RWPE2 (cell line): ENCODE results near the gene FAM167B.

Source experiments
- ATAC-seq: fragments of 200-7000 bp; cut with Tn5 transposase; 3 replicates; pipeline ENCODE4 v1.9.1; 2021; ENCODE audit warnings: low read depth
- DNase-seq: peaks from one replicate; pipeline ENCODE4 v3.0.0-alpha.2; 2020; ENCODE audit warnings: low spot score
- H3K27ac ChIP-seq: fragments of 450-650 bp; 2 replicates; pipeline ENCODE4 v1.5.1; 2017; ENCODE audit warnings: mild to moderate bottlenecking; ENCODE audit not compliant: poor library complexity, severe bottlenecking
- H3K27me3 ChIP-seq: fragments of 250-450 bp; sonication (Bioruptor Pico); 2 replicates; pipeline ENCODE4 v1.5.1; 2021; ENCODE audit warnings: mild to moderate bottlenecking, moderate library complexity; ENCODE audit not compliant: insufficient read depth, poor library complexity, severe bottlenecking
- H3K36me3 ChIP-seq: fragments of 250-450 bp; sonication (Bioruptor Pico); 2 replicates; pipeline ENCODE4 v1.5.1; 2020; ENCODE audit warnings: low read depth, mild to moderate bottlenecking, moderate library complexity
- H3K4me1 ChIP-seq: fragments of 250-450 bp; sonication (Bioruptor Pico); 2 replicates; pipeline ENCODE4 v1.5.1; 2021; ENCODE audit warnings: mild to moderate bottlenecking, moderate library complexity; ENCODE audit not compliant: insufficient read depth, poor library complexity, severe bottlenecking
- H3K4me3 ChIP-seq: fragments of 250-450 bp; sonication (Bioruptor Pico); 2 replicates; pipeline ENCODE4 v1.5.1; 2021; ENCODE audit warnings: mild to moderate bottlenecking, moderate library complexity; ENCODE audit not compliant: severe bottlenecking
- H3K9me3 ChIP-seq: fragments of 250-450 bp; sonication (Bioruptor Pico); 2 replicates; pipeline ENCODE4 v1.5.1; 2021; ENCODE audit warnings: mild to moderate bottlenecking, moderate library complexity; ENCODE audit not compliant: severe bottlenecking
- TF ChIP-seq, protein P1 (sequence below): fragments of 450-650 bp; IDR thresholded peaks from one replicate; pipeline ENCODE4 v1.5.1; 2017; ENCODE audit warnings: mild to moderate bottlenecking, moderate library complexity; ENCODE audit not compliant: poor library complexity, severe bottlenecking

FAM167B gene

DNA sequence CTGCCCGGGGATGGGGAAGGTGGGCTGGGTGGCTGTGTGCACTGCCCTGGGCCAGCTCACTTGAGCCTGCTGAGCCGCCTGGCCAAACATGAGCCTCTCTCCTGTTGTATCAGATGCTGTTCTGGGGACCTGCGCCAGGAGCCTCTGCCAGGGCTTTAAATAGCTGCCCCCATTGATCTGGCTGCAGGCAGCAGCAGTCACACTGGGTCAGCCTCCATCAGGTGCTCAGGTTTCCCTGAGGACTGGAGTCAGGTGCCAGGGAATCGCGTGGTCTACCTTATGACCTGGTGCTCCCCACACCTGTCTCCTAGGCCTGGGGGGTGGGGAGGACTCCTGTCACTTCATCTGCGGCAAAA lies 47.3 kb upstream of the FAM167B start:
- H3K4me1 ChIP-seq = no peaks in the 10 kb centered on the region

DNA sequence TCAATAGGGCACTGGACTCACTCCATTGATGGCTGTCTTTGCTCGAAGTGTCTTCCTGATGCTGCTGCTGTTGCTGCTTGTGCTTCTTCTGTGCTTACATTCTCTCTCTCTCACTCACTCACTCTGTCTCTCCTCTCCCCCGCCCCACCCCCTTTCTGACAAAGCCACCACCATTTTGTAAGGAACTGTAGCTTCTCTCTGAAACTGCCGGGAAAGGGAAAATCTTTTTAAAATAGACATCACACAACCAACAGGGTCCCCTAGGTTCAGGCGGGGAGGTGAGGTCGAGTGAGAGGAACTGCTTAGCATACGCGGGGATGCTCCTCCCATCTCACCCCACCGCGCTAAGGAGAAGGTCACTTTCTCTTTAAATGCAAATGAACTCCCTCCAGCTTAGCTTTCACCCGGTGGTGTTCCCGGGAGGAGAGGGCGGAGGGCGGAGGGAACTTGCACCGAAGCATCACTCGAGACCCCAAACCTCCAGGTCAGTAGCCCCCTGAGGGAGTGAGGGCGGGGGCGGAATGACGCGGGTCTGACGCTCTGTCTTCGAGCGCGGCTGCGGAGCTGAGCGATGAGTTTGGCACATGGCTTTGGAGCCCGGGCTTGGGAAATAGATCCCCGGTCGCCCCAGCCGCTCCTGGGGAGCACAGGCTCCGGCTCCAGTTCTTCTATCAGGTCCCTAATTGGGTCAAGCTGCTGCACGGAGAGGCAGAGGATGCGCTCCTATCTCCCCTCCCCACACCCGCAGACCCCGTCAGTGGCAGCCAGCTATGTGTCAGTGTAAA lies 46.6 kb upstream of the FAM167B start, which contains the start of gene CCDC28B:
Gene CCDC28B (plus strand): TSS at position 370 of the 785 bp plus-strand sequence. CDS start 1,341 bp downstream, outside the sequence.
- TF ChIP-seq, protein P1, sequence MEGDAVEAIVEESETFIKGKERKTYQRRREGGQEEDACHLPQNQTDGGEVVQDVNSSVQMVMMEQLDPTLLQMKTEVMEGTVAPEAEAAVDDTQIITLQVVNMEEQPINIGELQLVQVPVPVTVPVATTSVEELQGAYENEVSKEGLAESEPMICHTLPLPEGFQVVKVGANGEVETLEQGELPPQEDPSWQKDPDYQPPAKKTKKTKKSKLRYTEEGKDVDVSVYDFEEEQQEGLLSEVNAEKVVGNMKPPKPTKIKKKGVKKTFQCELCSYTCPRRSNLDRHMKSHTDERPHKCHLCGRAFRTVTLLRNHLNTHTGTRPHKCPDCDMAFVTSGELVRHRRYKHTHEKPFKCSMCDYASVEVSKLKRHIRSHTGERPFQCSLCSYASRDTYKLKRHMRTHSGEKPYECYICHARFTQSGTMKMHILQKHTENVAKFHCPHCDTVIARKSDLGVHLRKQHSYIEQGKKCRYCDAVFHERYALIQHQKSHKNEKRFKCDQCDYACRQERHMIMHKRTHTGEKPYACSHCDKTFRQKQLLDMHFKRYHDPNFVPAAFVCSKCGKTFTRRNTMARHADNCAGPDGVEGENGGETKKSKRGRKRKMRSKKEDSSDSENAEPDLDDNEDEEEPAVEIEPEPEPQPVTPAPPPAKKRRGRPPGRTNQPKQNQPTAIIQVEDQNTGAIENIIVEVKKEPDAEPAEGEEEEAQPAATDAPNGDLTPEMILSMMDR = no peak
- H3K36me3 ChIP-seq = peaks cover 17% of the 10 kb centered on the region
- H3K9me3 ChIP-seq = no peaks in the 10 kb centered on the region
- DNase-seq = no peak
- peak within 1 kb of the TSS; percentile 41 for H3K4me3 ChIP-seq
- H3K27ac ChIP-seq = peak within 1 kb of the TSS; percentile 18
- H3K4me1 ChIP-seq = no peaks in the 10 kb centered on the region
- no peaks in the 10 kb centered on the region for H3K27me3 ChIP-seq
- ATAC-seq = peak; percentile 26

More for the DNA sequence above, 47.3 kb upstream of the FAM167B start:
- peak overlapping the region; percentile 18 for H3K27ac ChIP-seq
- TF ChIP-seq, protein P1 = no peak
- no peaks in the 10 kb centered on the region for H3K27me3 ChIP-seq
- peaks cover 23% of the 10 kb centered on the region for H3K36me3 ChIP-seq
- DNase-seq (no peak), ATAC-seq (no peak; the same call in 2 of the 3 replicates)
- H3K4me3 ChIP-seq = no peak overlapping the region
- no peaks in the 10 kb centered on the region for H3K9me3 ChIP-seq

DNA sequence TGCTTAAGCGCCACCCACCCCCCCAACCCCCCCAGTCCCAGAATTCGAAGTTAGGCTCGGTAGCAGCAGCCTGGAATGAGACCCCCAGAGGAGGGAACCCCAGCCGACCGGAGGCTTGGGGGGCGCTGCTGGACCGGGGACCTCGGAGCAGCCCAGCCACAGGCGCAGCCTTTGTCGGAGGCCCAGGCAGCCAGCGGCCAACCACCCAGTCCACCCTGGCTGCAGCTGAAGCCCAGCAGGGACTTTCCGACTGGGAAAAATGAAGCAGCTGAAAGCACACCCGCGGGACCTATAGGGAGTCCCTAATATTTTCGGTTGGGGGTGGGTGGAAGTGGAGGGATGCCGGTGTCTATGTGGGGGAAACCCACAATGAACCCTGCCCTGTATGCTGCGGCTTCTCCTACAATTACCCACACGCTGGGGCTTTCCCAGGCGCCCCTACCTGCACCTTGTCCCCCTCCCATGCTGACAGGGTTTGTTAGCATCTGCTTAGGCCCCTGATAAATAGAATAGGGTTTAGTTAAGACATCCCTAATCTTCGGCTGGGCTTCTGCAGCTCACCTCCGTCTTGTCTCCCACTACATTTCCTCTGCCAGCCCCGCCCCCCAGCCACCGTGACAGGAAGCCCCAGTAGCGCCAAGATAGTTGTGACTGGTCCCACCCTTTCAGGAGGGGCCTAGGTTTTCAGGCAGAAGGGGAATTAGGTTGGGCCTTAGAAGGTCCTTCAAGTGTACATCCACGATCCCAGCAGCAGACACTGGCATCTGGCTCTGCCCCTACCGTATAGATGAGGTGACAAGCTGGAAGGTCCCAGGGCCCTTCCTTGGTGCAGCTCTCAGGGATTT lies 45.8 kb upstream of the FAM167B start:
- Histone ChIP-seq H3K4me1 (no peaks in the 10 kb centered on the region), H3K9me3 (no peaks in the 10 kb centered on the region), H3K27ac (peak overlapping the region; percentile 18), H3K27me3 (no peaks in the 10 kb centered on the region), H3K4me3 (peak overlapping the region; percentile 41), H3K36me3 (peaks cover 14% of the 10 kb centered on the region)
- DNase-seq (no peak), ATAC-seq (peak; percentile 19; the same call in 1 of the 3 replicates)
- TF ChIP-seq, protein P1 = no peak

DNA sequence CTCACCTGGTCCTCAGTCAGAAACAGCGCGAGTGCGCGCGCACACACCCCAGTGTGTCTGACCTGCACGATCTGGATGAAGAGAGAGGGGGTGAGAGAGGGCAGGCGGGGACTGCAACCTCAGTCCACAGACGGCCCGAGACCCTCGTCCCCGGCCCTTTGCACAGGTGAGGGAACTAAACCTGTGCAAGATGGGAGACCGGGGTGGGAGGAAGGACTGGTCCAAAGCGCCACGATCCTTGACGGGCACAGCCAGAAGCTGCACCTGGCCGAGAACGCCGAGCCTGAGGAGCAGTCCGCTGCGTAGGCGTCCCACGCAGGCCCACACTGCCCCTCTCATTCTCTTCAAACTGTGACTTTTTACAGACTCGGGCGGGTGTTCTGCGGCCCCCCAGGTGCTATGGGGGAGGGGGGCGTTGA lies 42.1 kb upstream of the FAM167B start:
- no peaks in the 10 kb centered on the region for H3K9me3 ChIP-seq
- ATAC-seq = peak; percentile 4; the same call in 1 of the 3 replicates
- H3K4me3 ChIP-seq = peak overlapping the region; percentile 71
- TF ChIP-seq, protein P1 = no peak
- H3K36me3 ChIP-seq = peaks cover 18% of the 10 kb centered on the region
- H3K27ac ChIP-seq = no peak overlapping the region
- no peaks in the 10 kb centered on the region for H3K27me3 ChIP-seq
- DNase-seq = no peak
- H3K4me1 ChIP-seq = no peaks in the 10 kb centered on the region
